K562 (cell line): ENCODE data around the gene TMEM86B. TPM values are rescaled to one million over a fixed set of nuclear protein-coding genes. Genes with fewer than 3 reads are reported as not detected.

Source experiments
- ATAC-seq: fragments of 200-7000 bp; cut with Tn5 transposase; 3 replicates; pipeline ENCODE4 v1.9.1; 2020; ENCODE audit warnings: moderate library complexity
- BruUV-seq: library from RNA; stranded (reverse); fragments of 400-500 nt; replicated peaks from 2 replicates; lab custom pipeline; 2021; lab: Mats Ljungman, UMichigan
- CTCF ChIA-PET: fragments of 300-600 bp; formaldehyde crosslinking; extraction: SDS; loops from one replicate; lab custom pipeline; 2021; ENCODE audit warnings: low intra/inter-chr PET ratio; lab: Yijun Ruan, JAX
- POLR2A ChIA-PET: fragments of 300-600, 350-650 bp; sonication (Branson Sonifier 250); formaldehyde crosslinking; extraction: SDS; loops from one replicate; lab custom pipeline; 2021; ENCODE audit warnings: antibody characterized with exemption, inconsistent platforms; lab: Yijun Ruan, JAX
- DNase-seq, 4 experiments: peaks; one replicate each; pipeline versions ENCODE4 v3.0.0 to v3.0.0-alpha.2; 2011 to 2018; ENCODE audit warnings: low spot score in 3 of 4, mixed read lengths in 3 of 4; ENCODE audit errors: extremely low read depth in 1 of 4
- FAIRE-seq: peaks from 2 replicates; lab custom pipeline; 2011; peaks lifted over from hg19 to GRCh38; lab: Jason Lieb, UNC
- H2AFZ ChIP-seq: 2 replicates; pipeline ENCODE4 v1.6.0; 2011; ENCODE audit warnings: low read depth, low read length, control low read depth, inconsistent platforms
- H3K27ac ChIP-seq: fragments of 200-600 bp; 3 replicates; pipeline ENCODE4 v1.8.0; 2011; ENCODE audit warnings: low read depth, mild to moderate bottlenecking, control low read depth, inconsistent platforms, low read length, moderate library complexity, mixed read lengths; ENCODE audit errors: extremely low read depth
- H3K27me3 ChIP-seq, 2 experiments: fragments of 300-600 bp in 1 of 2; 2 replicates in 1 of 2; 3 replicates in 1 of 2; pipeline versions ENCODE4 v1.6.0 to v1.8.0; 2011; ENCODE audit warnings: inconsistent platforms in 2 of 2, low read length in 2 of 2, mild to moderate bottlenecking in 1 of 2, mixed read lengths in 1 of 2, moderate library complexity in 1 of 2; ENCODE audit not compliant: control insufficient read depth in 2 of 2, insufficient read depth in 2 of 2
- H3K36me3 ChIP-seq: fragments of 300-600 bp; 3 replicates; pipeline ENCODE4 v1.8.0; 2011; ENCODE audit warnings: mild to moderate bottlenecking, low read length, inconsistent platforms; ENCODE audit not compliant: control insufficient read depth, insufficient read depth
- H3K4me1 ChIP-seq, 2 experiments: fragments of 200-600 bp in 1 of 2; replicated peaks in 1 of 2; 2 replicates in 1 of 2; 3 replicates in 1 of 2; pipeline versions ENCODE4 v1.5.1 to v1.8.0; 2011; ENCODE audit warnings: inconsistent platforms in 2 of 2, low read length in 2 of 2, mild to moderate bottlenecking in 1 of 2, mixed read lengths in 1 of 2, moderate library complexity in 1 of 2; ENCODE audit not compliant: control insufficient read depth in 2 of 2, insufficient read depth in 2 of 2
- H3K4me2 ChIP-seq: 2 replicates; pipeline ENCODE4 v1.6.1; 2011; ENCODE audit warnings: low read length, control low read depth, inconsistent platforms, mixed read lengths; ENCODE audit not compliant: insufficient read depth
- H3K4me3 ChIP-seq: fragments of 200-600 bp; sonication (generic), shearing (Covaris generic); 2 replicates; pipeline ENCODE4 v1.5.1; 2016; ENCODE audit warnings: control low read depth, inconsistent platforms
- H3K79me2 ChIP-seq: fragments of 200-600 bp; 3 replicates; pipeline ENCODE4 v1.8.0; 2011; ENCODE audit warnings: low read length, inconsistent platforms; ENCODE audit not compliant: control insufficient read depth, insufficient read depth
- H3K9ac ChIP-seq, 2 experiments: 2 replicates each; pipeline versions ENCODE4 v1.6.0 to v1.6.1; 2011; ENCODE audit warnings: low read depth in 2 of 2, low read length in 2 of 2, control low read depth in 1 of 2, inconsistent platforms in 1 of 2, mild to moderate bottlenecking in 1 of 2, mixed read lengths in 1 of 2; ENCODE audit not compliant: insufficient read depth in 1 of 2
- H3K9me1 ChIP-seq: one replicate; pipeline ENCODE4 v1.6.0; 2011; ENCODE audit warnings: inconsistent platforms, mild to moderate bottlenecking, low read length, moderate library complexity; ENCODE audit not compliant: control insufficient read depth, insufficient read depth
- H3K9me3 ChIP-seq: replicated peaks from 2 replicates; pipeline ENCODE4 v1.5.1; 2011; ENCODE audit warnings: low read depth, low read length, inconsistent platforms; ENCODE audit not compliant: control insufficient read depth, insufficient read depth
- H4K20me1 ChIP-seq: replicated peaks from 2 replicates; pipeline ENCODE4 v1.6.1; 2011; ENCODE audit warnings: low read length, inconsistent platforms, mixed read lengths; ENCODE audit not compliant: control insufficient read depth, insufficient read depth
- BMI1 ChIP-seq: fragments of 150-350 bp; IDR thresholded peaks from 2 replicates; pipeline ENCODE4 v1.6.1; 2014; ENCODE audit warnings: low read length
- CEBPG ChIP-seq, 3 experiments: fragments of 200-800 bp in 1 of 3; sonication (Bioruptor generic) in 1 of 3; sonication (generic) in 1 of 3; formaldehyde crosslinking in 1 of 3; IDR thresholded peaks in 2 of 3; conservative IDR thresholded peaks in 1 of 3; 2 replicates each; pipeline versions ENCODE4 v1.6.1 to v1.8.0; 2016 to 2022; ENCODE audit warnings: missing compliant biosample characterization in 2 of 3, missing genetic modification characterization in 2 of 3, mild to moderate bottlenecking in 1 of 3, missing genetic modification reagents in 1 of 3
- ESRRB ChIP-seq: fragments of 250-450 bp; sonication (Bioruptor Pico); IDR thresholded peaks from 2 replicates; pipeline ENCODE4 v1.5.0; 2020; ENCODE audit warnings: mild to moderate bottlenecking, moderate library complexity, borderline replicate concordance
- GATAD2B ChIP-seq: fragments of 450-650 bp; IDR thresholded peaks from 2 replicates; pipeline ENCODE4 v1.6.1; 2017; ENCODE audit warnings: mild to moderate bottlenecking, borderline replicate concordance
- KLF13 ChIP-seq: fragments of 450-650 bp; IDR thresholded peaks from 2 replicates; pipeline ENCODE4 v1.6.1; 2016; ENCODE audit warnings: missing genetic modification characterization, low read depth, mild to moderate bottlenecking, missing compliant biosample characterization, moderate library complexity, borderline replicate concordance
- NBN ChIP-seq: fragments of 450-650 bp; IDR thresholded peaks from 2 replicates; pipeline ENCODE4 v1.6.1; 2016; ENCODE audit warnings: low read depth, mild to moderate bottlenecking
- RREB1 ChIP-seq: fragments of 250-450 bp; sonication (Bioruptor Pico); IDR thresholded peaks from 2 replicates; pipeline ENCODE4 v1.4.0; 2020
- TSC22D4 ChIP-seq: fragments of 450-650 bp; IDR thresholded peaks from 2 replicates; pipeline ENCODE4 v1.6.1; 2016; ENCODE audit warnings: missing genetic modification characterization, missing biosample characterization, control low read depth
- WGBS: fragments of 100-300 bp; shearing (Covaris generic); methylation state at CpG from one replicate; pipeline ENCODE4 v1.1.6; 2016; ENCODE audit warnings: low coverage, mixed read lengths; ENCODE audit not compliant: insufficient coverage; ENCODE audit errors: missing lambda C conversion rate; 5-methylcytosine and 5-hydroxymethylcytosine counted together
- in situ Hi-C: fragments of 300-500 bp; cut with MboI; formaldehyde crosslinking; loops from 4 replicates; pipeline ENCODE4 v1.15.0; 2018; ENCODE audit warnings: inconsistent platforms, mixed read lengths
- intact Hi-C: fragments of 100-400 bp; cut with micrococcal nuclease; formaldehyde crosslinking; loops from 2 replicates; pipeline ENCODE4 v1.14.2; 2022
- polyA plus RNA-seq, 8 experiments: library from polyadenylated mRNA; depleted of rRNA in 4 of 8; stranded (reverse) in 5 of 8; unstranded in 3 of 8; fragments of >200 nt; fragmentation: Nextera tagmentation in 2 of 8; fragmentation: Illumina TruSeq in 1 of 8; extraction: Ambion mirVana in 2 of 8; extraction: Trizol in 1 of 8; gene quantifications; 2 replicates each; pipeline versions ENCODE4 v1.2.1 to v1.2.3, GENCODE V29; 2011 to 2014; ENCODE audit warnings: inconsistent platforms in 1 of 8, missing spikeins in 1 of 8
- total RNA-seq, 7 experiments: library from RNA; depleted of rRNA in 6 of 7; stranded (reverse); fragments of >200 nt in 6 of 7; fragmentation: Illumina TruSeq in 2 of 7; extraction: Trizol in 2 of 7; gene quantifications; 2 replicates each; pipeline versions ENCODE4 v1.2.1 to v1.2.3, GENCODE V29; 2011 to 2021; ENCODE audit warnings: low replicate concordance in 1 of 7

Gene TMEM86B
- total and polyA plus RNA-seq, 9 of the 15 experiments (the other 6 are each of a cell fraction or from before 2014, with no cell fraction given), result 0.28 to 7.9 (median 2.1) TPM

DNA sequence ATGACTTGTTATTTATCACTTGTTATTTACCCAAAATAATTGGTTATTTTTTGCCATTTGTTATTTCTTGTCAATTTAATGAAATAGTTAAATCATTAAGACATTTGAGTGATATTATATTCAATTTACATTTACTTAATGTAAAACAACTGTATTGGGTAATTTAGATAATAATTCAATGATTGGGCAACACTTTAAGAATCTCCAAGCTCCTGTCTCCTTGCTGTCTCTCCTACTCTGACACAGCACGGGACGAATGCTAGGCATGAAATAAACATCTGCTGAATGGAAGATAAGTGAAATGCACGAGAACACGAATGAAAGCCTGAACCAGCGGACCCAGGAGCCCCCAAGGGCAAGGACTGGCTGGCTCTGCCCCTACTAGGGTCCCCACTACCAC, 36.0 kb upstream of the TMEM86B start:
- no peak for FAIRE-seq
- Histone ChIP-seq H3K4me2 (no peak overlapping the region), H3K27me3 (no peaks in the 10 kb centered on the region), H2AFZ (no peak overlapping the region), H3K27ac (no peak overlapping the region), H3K4me3 (no peak overlapping the region), H3K9ac (no peak overlapping the region), H3K36me3 (peaks cover 9% of the 10 kb centered on the region; the same call in 2 of the 3 replicates), H4K20me1 (no peaks in the 10 kb centered on the region), H3K9me3 (peaks cover 3% of the 10 kb centered on the region; the same call in 1 of the 2 replicates), H3K9me1 (no peaks in the 10 kb centered on the region), H3K79me2 (peaks cover 4% of the 10 kb centered on the region; the same call in 1 of the 3 replicates), H3K4me1 (peaks cover 10 to 25% of the 10 kb centered on the region in 2 experiments; a peak in 4 of 5 replicates)
- DNase-seq, result no peak
- 81% methylated on average over 5 of the region's 5 CpGs for WGBS
- ATAC-seq, result no peak
- ChIA-PET CTCF (no interaction called here), POLR2A (no interaction called here)
- BruUV-seq, result no TSS peak
- intact Hi-C loops (no loop called here), in situ Hi-C loops (no loop called here)
- TF ChIP-seq BMI1 (no peak), KLF13 (tag) (no peak), CEBPG (CRISPR knock-in tag; IDR thresholded peaks at IDR 0.05) (no peak), CEBPG (tag; conservative IDR thresholded peaks at IDR 0.05 in 1 of 2, IDR thresholded peaks at IDR 0.05 in 1 of 2) (peak in 1 of 2 experiments; percentile 71; a peak in 3 of 4 replicates), RREB1 (no peak), ESRRB (CRISPR knock-in tag) (no peak), NBN (no peak), GATAD2B (no peak), TSC22D4 (tag) (no peak)
